ENCODE results near the gene HIBADH.

DNA sequence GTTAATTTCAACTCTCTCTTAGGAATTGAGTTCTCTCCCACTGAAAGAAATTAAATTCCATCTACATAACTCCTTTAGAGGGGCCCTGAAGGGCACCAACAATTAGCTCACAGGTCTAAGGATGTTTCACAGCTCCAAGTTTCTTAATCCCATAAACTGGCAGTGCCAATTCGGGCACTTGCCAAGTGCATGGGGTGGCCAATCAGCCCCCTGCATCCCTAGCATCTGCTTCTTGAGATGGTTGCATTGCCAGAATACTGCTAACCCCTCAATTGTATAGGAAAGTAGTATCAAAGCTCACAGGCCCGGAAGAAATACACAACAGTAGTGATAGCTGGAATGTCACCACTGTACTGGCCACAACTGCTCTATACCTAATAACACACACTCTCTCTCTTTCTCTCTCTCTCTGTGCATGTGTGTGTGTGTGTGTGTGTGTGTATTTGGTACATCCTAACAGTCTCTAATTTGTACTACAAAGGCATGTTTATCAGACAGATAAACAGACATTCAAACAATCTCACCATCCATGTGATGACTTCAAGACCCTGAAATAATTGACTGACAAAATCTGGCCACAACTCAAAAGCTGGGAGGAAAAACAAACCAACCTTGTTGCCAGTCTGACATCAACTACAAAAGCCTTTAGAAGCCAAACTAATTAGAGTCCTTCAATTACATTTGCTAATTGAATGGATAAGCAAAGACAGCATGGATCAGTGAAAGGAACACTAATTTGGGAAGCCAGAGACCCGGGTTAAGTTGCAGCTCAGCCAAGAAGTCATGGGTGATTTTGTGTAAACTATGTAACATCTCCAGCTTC lies 27.8 kb downstream of the HIBADH start:
- TF ChIP-seq, protein P1, sequence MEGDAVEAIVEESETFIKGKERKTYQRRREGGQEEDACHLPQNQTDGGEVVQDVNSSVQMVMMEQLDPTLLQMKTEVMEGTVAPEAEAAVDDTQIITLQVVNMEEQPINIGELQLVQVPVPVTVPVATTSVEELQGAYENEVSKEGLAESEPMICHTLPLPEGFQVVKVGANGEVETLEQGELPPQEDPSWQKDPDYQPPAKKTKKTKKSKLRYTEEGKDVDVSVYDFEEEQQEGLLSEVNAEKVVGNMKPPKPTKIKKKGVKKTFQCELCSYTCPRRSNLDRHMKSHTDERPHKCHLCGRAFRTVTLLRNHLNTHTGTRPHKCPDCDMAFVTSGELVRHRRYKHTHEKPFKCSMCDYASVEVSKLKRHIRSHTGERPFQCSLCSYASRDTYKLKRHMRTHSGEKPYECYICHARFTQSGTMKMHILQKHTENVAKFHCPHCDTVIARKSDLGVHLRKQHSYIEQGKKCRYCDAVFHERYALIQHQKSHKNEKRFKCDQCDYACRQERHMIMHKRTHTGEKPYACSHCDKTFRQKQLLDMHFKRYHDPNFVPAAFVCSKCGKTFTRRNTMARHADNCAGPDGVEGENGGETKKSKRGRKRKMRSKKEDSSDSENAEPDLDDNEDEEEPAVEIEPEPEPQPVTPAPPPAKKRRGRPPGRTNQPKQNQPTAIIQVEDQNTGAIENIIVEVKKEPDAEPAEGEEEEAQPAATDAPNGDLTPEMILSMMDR (IDR thresholded peaks at IDR 0.05): no peak
- no peak for TF ChIP-seq POLR2AphosphoS5 (IDR thresholded peaks at IDR 0.05; ENCODE audit: insufficient read depth in 1 of 2, low read depth in 1 of 2)

Data from vagina (tissue), 2 donors.